Left ventricle myocardium superior (tissue), 1 donor: ENCODE results near the gene CDR2. TPM values are rescaled to one million over a fixed set of nuclear protein-coding genes. Genes with fewer than 3 reads are reported as not detected.
"Not testable (repeated sequence)": the region's sequence is repeated elsewhere in the genome, so short reads cannot be mapped to it uniquely, and the experiment has no call there.

Experiments
- ATAC-seq: fragments of 200-7000 bp; cut with Tn5 transposase; one replicate; pipeline ENCODE4 v1.9.1; 2020; ENCODE audit warnings: mild to moderate bottlenecking, moderate library complexity
- DNase-seq: peaks from one replicate; pipeline ENCODE4 v3.0.0-alpha.2; 2020
- intact Hi-C: fragments of 100-400 bp; cut with micrococcal nuclease; formaldehyde crosslinking; loops from one replicate; pipeline ENCODE4 v1.11.0; 2022
- long read RNA-seq: library from polyadenylated mRNA; unstranded; transcript quantifications from one replicate; pipeline ENCODE4 v2.0.0, GENCODE V29; 2021
- total RNA-seq: library from RNA; stranded (reverse); fragmentation: NEBNext Ultra II Directional; extraction: Animal tissue kit (Norgen Biotek cat#: 25700); gene quantifications from one replicate; pipeline ENCODE4 v1.2.1, GENCODE V29; 2021
- donor health status: DM: no; HTN: yes; CAD: no; lungs with severe emphysema.

Gene CDR2
- total RNA-seq = 5.3 TPM
- long read RNA-seq, transcript CDR2-201 (5 exons, 2,702 nt) = major isoform, 12 of 18 reads
- long read RNA-seq, partial matches to known transcripts = 2 of 18 reads
- long read RNA-seq, other reads (novel, unspliced or antisense) = 4 of 18 reads

DNA sequence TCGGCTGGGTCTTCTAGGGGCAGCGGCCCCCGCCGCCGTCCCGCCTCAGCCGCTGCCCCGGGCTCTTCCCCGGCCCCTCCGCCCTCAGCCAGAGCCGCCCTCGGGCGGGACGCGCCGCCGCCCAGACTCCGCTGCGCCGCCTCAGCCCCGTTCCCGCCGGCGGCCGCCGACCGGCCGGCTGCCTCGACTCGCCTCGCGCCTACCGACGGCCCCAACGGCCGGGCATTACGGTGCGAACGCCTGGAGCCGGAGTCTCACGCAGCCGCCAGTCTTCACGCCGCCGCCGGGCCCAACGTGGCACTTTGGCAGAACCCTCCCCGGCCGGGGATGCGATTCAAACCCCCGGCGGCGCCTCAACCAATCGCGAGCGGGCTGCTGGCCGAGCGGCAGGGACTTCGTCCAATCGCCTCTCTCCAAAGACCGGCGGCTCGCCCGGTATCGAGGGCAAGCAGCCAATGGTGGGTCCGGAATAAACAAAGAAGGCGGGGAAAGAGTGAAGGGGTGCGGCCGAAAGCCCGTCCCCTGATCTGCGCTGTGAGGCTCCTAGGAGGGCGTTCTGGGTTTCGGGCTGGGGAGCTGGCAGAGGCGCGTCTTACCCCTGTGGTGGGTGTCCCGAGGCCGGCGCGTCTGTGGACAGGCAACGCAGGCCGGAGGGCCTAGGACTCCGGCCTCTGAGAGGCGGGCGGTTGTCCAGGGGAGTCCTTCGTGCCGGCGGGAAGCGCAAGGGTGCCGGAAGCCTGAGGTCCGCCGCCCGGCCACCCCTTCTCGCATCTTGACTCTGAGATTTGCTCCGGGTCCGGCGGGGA, at the start of gene CDR2:
TSS of gene CDR2 (minus strand) at position 309 of the 806 bp plus-strand sequence. CDS start 310 bp downstream, outside the sequence.
- ATAC-seq (peak; percentile 97), DNase-seq (peak; percentile 98)
- intact Hi-C loops = no loop called here

DNA sequence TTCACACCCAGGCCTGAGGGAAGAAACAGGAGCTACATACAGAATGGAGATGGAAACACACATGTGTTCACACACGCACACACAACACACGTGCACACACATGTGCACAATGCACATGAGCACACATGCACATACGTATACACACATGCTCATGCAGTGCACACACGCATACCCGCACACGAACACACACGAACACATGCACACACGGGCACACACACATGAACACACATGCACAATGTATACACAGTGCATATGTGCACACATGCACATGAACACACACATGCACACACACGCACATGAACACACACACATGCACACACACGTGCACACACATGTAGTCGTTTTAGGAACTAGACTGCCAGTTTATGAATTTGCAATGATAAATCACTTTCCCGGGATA, 49.3 kb upstream of the CDR2 start:
- no peak for ATAC-seq
- intact Hi-C loops = no loop called here
- no peak for DNase-seq

DNA sequence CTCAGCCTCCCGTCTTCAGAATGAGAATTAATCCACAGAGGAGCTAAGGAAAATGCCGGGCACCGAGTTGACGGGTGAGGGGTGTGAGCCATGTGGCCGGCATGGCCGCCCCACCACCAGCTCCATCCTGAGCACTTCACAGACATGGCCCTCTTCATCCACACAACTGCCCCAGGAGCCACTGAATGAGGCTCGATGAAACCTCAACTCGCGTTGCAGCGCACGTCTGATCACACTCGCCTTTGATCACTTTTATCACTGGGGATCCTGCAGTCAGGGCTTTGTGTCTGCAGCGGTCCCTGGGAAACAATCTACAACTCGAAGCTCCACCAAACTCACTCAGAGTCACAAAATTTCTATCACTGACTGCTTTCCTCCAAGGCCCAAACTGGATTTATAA, 46.7 kb upstream of the CDR2 start:
- ATAC-seq = no peak
- no peak for DNase-seq
- intact Hi-C loops = no loop called here

DNA sequence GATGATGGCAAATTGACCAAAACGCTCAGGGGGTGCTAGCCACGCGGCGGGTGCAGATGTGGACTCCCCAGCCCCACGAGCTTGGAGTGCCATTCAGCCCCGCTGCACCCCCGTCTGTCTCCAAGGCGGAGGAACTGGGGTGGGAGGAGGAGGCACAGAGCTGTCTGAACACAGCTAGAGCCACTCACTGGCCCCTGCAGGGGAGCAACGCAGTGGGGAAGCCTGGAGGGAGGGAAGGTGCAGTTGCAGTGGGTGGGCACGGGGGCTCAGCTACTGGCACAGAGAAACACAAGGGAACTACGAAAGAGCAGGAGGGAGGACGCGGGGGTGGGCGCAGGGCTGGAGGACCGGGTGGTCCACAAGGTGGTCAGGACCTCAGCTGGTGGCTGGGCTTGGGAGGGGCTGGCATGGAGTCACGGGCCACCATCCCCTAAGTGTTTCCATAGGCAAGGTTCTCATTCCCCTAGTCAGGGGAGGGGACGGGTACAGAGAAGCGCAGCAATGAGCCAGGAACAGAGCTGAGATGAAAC, 46.3 kb upstream of the CDR2 start:
- ATAC-seq (no peak), DNase-seq (no peak)
- intact Hi-C loops = no loop called here

DNA sequence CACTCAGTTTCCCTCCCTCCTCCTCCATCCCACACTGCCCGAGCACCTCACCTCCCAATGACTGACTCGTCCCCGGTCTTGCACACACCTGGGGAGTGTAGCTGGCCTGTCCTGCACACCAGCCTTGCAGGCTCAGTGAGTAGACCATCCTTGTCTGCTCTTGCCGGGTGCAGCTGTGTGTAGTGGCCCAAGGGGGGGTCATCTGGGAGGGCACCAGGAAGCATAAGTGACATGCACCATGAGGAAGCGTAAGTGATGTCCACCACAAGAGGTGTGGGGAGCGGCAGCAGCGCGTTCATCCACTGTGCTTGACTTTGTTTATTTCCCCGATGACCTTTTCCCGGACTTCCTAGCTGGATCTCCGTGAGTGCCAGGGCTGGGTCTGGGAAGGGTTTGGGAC, 45.5 kb upstream of the CDR2 start:
- DNase-seq (no peak), ATAC-seq (no peak)
- intact Hi-C loops = no loop called here

DNA sequence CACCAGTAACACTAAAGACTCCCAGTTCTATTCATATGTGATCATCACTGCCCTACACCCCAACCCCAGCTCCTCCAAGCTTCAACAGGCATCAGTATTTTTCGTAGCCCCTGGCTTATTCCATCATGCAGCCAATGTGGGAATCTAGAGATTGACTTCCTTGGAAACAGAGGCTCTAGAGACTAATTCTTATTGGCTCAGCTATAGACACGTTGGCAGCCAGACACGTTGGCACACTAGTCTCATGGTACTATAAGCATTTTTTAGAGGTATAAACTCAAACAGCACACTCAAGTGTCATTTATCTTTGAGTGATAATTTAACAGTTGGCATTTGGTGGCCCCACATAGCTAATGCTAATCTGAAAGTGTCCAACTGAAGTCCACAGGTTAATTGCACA, 44.4 kb upstream of the CDR2 start:
- DNase-seq (no peak), ATAC-seq (no peak)
- intact Hi-C loops = no loop called here

DNA sequence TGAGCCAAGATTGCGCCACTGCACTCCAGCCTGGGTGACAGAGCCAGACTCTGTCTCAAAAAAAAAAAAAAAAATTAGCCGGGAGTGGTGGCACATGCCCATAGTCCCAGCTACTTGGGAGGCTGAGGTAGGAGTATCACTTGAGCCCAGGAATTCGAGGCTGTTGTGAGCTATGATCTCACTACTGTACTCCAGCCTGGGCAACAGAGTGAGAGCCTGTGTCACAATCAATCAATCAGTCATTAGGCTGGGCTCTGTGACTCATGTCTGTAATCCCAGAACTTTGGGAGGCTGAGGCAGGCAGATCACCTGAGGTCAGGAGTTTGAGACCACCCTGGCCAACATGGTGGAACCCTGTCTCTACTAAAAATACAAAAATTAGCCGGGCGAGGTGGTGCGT, 43.4 kb upstream of the CDR2 start:
- ATAC-seq, DNase-seq, intact Hi-C loops: not testable (repeated sequence)

DNA sequence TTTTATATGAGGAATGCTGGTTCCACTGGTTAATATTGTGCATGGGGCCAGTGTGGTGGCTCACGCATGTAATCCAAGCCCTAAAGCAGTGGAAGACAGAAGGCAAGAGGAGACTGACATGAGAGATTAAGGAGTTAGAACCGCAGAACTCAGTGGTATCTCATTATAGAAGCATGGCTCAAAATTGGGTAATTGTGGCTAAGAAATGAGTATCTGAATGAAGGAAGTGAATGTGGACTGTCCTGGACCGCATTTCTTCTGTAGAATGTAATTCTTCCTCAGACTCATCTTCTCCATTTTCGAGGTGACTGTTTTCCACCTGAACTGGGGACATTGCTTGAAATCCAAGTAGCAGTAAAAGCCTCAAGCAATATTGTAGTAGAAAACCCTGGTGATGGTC, 42.6 kb upstream of the CDR2 start:
- ATAC-seq = no peak
- intact Hi-C loops = no loop called here

DNA sequence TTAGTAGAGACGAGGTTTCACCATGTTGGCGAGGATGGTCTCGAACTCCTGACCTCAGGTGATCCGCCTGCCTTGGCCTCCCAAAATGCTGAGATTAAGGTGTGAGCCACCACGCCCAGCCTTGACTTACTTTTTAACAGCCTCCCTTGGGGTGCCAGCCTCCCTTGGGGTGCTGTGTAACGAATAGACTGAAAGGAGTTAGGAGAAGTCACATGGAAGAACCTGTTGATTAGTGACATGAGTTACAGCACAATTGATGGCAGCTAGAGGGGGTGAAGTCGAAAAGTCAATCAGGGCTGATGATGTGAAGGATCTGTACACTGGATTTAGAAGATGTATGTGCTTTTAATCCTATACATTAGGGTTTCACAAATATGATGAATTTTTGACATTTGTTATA, 39.4 kb upstream of the CDR2 start:
- DNase-seq (no peak), ATAC-seq (no peak)
- intact Hi-C loops = no loop called here

More for the DNA sequence above, 42.6 kb upstream of the CDR2 start:
- no peak for DNase-seq

DNA sequence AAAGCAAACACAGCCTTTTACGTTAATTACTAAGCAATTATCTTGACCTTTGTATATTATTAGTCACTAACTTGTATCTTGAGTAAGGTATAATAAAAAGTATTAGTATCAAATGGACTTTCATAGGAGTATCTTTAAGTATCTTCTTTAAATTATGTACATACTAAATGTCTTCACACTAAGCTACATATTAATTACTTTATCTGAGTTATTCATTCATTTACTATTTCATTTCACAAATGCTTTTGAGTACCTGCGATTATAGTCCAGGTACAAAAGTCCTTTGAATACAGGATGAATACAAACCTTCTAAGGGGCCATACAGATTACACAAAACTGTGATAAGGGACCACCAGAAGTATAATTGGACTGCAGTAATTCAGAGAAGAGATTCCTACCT, 33.1 kb upstream of the CDR2 start:
- intact Hi-C loops = no loop called here
- ATAC-seq (no peak), DNase-seq (no peak)

DNA sequence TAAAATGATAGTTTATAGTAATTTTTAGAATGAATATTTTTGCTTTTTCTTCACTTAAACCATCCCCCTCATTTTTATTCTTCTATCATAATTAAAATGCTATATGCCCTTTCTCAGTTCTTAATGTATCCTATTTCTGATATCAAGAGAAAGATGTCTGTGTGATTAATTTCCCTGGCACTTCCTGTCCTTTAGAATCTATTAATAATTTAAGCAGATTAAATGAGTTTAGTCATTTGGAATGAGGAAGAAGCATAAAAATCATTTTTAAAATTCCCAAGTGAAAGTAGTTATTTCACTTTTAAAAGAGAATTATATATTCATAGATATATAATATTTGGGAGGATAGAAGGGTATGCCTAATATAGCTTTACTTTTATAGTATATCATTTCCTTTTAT, 27.8 kb upstream of the CDR2 start:
- intact Hi-C loops = no loop called here
- ATAC-seq (no peak), DNase-seq (no peak)

DNA sequence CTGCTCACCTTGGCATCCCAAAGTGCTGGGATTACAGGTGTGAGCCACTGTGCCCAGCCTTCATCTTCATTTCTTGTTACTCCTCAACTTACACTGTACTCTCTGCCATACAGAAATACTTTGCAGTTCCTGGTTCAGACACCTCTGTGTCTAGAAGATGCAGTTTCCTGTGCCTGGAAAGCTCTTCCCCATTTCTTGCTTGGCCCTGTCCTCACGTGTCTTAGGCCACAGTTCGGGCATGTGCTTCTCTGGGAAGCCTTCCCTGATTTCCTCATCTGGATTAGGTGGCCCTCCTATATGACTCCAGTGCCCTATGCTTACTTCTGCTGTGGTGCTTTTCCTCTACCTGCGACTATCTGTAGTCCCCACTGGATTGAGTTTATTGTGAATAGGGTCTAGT, 26.5 kb upstream of the CDR2 start:
- no peak for ATAC-seq
- DNase-seq = no peak
- intact Hi-C loops = no loop called here

DNA sequence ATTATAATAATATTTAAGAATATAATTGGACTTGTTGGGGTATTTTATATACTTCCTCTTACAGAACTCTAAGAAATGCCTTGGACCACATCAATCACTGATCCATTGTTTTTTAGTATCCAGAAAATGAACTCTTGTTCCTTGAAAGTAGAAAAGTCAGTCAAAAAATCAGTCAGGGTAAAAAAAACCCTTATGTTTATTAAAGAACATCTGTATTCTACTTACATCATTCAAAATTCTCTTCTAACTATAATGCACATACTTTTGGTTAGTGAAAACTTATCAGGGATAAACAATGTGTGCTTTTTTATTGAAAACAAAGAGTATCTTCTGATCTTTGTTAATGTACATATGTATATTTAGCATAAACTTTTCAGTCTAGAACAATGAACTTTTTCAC, 23.5 kb upstream of the CDR2 start:
- intact Hi-C loops = no loop called here
- DNase-seq (no peak), ATAC-seq (no peak)

DNA sequence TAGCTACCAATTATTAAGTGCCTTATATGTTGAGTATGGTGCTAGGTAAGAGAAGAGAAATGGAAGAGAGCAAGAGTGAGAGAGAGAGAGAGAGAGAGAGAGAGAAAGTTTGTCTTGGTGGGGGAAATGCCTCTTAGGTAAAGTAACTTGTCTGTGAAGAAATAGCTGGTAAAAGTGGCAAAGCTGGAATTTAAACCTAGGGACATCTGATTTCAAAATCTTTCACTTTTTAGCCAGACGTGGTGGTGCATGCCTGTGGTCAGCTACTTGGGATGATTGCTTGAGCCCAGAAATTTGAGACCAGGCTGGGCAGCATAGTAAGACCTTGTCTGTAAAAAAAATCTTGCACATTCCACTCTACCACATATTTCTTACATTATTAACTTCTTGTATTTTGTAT, 23.0 kb upstream of the CDR2 start:
- ATAC-seq (no peak), DNase-seq (no peak)
- intact Hi-C loops = no loop called here

DNA sequence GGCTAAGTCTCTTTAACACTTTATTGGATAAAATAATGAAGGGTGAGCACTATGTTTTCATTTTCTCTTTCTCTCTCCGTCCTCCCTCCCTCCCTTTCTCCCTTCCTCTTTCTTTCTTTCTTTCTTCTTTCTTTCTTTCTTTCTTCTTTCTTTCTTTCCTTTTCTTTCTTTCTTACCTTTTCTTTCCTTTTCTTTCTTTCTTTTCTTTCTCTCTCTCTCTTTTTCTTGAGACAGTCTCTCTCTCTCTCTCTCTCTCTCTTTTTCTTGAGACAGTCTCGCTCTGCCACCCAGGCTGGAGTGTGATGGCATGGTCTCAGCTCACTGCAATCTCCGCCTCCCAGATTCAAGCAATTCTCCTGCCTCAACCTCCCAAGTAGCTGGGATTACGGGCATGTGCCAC, 21.5 kb upstream of the CDR2 start:
- no peak for ATAC-seq
- intact Hi-C loops = no loop called here
- DNase-seq = no peak

DNA sequence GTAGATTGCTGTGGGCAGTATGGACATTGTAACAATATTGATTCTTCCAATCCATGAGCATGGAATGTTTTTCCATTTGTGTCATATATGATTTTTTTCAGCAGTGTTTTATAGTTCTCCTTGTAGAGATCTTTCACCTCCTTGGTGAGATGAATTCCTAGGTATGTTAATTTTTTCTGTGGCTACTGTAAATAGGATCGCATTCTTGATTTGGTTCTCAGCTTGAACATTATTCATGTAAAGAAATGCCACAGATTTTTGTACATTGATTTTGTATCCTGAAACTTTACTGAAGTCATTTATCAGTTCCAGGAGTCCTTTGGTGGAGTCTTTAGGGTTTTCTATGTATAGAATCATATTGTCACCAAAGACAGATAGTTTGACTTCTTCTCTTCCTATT, 19.7 kb upstream of the CDR2 start:
- DNase-seq (no peak), ATAC-seq (no peak)
- intact Hi-C loops = no loop called here

DNA sequence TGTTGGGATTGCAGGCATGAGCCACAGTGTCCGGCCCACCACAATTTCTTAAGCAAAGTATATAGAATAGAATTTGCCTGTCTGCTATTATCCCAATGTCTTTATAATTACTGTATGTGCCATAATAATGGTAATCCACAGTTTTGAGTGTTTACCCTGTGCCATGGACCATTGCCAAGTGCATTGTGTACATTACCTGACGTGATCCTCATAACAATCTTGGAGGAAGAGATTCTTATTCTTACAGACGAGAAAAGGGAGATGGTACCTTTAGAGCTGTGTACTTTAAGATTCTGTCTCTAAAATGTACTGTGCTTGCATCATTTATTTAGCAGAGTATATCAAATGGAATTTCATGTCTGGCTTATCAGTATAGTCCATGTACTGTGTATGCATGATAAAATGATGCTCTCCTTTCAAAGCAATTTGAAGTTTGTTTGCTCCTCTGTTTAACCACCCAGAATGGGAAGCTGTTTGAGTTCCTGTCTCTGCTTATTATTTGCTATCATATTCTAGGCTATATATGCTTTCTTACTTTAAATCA, 13.8 kb upstream of the CDR2 start:
- intact Hi-C loops = no loop called here
- ATAC-seq (no peak), DNase-seq (no peak)

DNA sequence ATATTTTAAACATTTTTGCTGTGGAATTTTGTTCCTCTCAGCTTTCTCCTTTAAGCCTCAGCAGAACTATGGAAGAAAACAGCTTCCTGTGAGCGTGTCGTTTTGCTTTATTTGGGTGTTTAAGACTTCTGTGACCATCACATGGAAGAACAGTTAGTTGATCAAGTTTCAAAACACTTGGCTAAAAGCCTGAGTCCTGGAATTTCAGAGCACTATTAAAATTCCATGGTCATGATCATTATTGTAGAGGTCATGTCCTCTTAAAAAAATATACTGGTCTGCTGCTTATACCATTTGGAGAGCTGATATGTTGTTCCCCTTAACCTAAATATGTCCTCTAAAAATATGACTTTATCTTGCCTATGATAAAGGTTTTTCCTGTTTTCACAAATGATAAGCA, 12.6 kb upstream of the CDR2 start:
- no peak for DNase-seq
- intact Hi-C loops = no loop called here
- ATAC-seq = peak; percentile 27

DNA sequence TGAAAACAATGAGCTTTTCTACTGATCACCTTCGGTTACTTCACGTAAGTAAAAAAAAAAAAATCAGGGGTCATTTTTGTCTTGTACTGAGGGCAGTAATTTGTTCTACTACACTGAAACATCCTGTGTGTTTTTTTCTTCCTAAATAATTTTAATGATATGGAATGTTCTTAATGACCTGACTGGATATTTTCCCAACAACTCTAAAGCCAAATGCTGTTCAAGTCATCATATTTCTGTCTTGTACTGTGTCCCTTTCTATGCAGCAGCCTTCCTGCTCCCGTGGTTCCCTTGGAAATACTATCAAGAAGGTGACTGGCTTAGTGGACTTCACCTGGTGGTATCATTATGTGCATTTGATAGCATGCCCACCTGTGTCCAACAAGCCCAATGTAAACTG, 10.8 kb upstream of the CDR2 start:
- intact Hi-C loops = no loop called here
- ATAC-seq (no peak), DNase-seq (no peak)

DNA sequence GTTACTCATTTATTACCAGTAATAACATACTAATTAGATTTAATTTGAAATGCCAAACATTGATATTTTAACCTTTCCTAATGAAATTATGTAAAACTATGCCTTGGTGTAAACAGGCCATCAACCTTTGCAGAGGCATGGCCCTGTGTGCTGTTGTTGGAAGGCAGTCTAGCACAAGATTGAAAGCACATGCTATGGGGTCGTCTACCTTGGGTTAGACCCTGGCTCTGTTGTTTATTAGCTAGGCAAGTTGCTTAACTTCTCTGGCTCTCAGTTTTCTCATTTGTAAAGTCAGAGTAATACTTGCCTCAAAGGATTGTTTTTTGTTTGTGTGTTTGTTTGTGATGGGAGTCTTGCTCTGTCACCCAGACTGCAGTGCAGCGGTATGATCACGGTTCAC, 9.4 kb upstream of the CDR2 start:
- intact Hi-C loops = no loop called here
- ATAC-seq (no peak), DNase-seq (no peak)

DNA sequence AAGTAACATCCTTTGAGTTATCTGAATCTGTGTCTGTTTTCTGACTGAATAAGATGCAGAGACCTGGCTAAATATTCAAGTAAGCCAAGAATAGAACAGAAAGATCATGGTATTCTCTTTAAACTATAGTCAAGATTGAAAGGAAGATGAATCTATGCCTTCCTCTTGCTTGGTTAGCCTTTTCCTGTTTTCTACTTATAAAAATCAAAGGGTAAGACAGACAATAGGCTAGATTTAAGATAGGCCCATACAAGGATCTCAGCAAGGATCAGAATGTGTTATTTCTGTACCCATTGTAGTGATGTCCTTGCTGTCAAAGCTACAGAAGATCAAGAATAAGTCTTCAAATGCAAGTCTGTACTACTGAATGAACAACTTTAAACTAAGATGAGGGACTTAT, 7.0 kb upstream of the CDR2 start:
- DNase-seq (no peak), ATAC-seq (no peak)
- intact Hi-C loops = no loop called here
